ENCODE data around the gene SPX. TPM values are rescaled to one million over a fixed set of nuclear protein-coding genes. Genes with fewer than 3 reads are reported as not detected.

The SPX gene
- total and polyA plus RNA-seq, 2 of the 4 experiments (the other 2 are of a cell fraction), result under 0.01 to 0.12 TPM

- WGBS, 2 experiments (ENCODE audit: extremely low coverage in 2 of 2, insufficient read length in 1 of 2), result no CpG with 5 or more reads among the region's 2 CpGs
- ChIA-PET POLR2A (ENCODE audit: unreplicated experiment) (interaction anchor here (0.7 kb wide), 1 partner anchor 61 kb away, joined by 3 read pairs; no protein-coding TSS in a partner anchor), CTCF (no interaction called here)
- Histone ChIP-seq H4K20me1 (ENCODE audit: insufficient read depth, low read length) (peaks cover 16% of the 10 kb centered on the region; the same call in 1 of the 2 replicates), H3K18ac (ENCODE audit: low read depth, low read length) (no peak overlapping the region), H2AK9ac (replicated peaks; ENCODE audit: low read depth, low read length, poor library complexity) (no peak overlapping the region), H4K91ac (ENCODE audit: insufficient read depth, low read depth, low read length) (no peak overlapping the region), H3K27me3 (ENCODE audit: control insufficient read depth, insufficient read depth, low read length) (no peaks in the 10 kb centered on the region), H3K4me2 (ENCODE audit: low read depth, low read length) (no peak overlapping the region), H3K4me1 (ENCODE audit: control insufficient read depth, insufficient read depth, low read length) (peaks cover under 1% of the 10 kb centered on the region; the same call in 1 of the 2 replicates), H2BK15ac (ENCODE audit: low read depth, low read length) (no peak overlapping the region), H4K5ac (ENCODE audit: low read depth, low read length) (no peak overlapping the region), H3K23ac (ENCODE audit: low read depth, low read length) (no peak overlapping the region), H2AK5ac (ENCODE audit: low read depth, low read length) (no peak overlapping the region), H4K8ac (ENCODE audit: low read depth in 2 of 2, low read length in 2 of 2) (no peak overlapping the region), H3K9me1 (ENCODE audit: insufficient read depth, low read length) (peaks cover 4% of the 10 kb centered on the region; the same call in 1 of the 2 replicates), H3K27ac (ENCODE audit: insufficient read depth, low read length) (no peak overlapping the region), H2BK120ac (ENCODE audit: low read depth, low read length) (no peak overlapping the region), H3K14ac (replicated peaks; ENCODE audit: low read depth, low read length) (no peak overlapping the region), H3K9ac (ENCODE audit: low read depth, low read length) (no peak overlapping the region), H3K36me3 (ENCODE audit: control insufficient read depth, insufficient read depth, low read length) (peaks cover 10% of the 10 kb centered on the region), H2AFZ (replicated peaks; ENCODE audit: low read length, poor library complexity) (no peak overlapping the region), H3K9me3 (ENCODE audit: control insufficient read depth, insufficient read depth, low read length) (no peaks in the 10 kb centered on the region), H2BK5ac (ENCODE audit: low read depth, low read length, poor library complexity, severe bottlenecking) (no peak overlapping the region), H3K4ac (ENCODE audit: low read depth, low read length) (no peak overlapping the region), H2BK20ac (ENCODE audit: low read depth, low read length) (no peak overlapping the region), H3K4me3 (ENCODE audit: insufficient read depth, low read depth, low read length) (no peak overlapping the region), H3K79me1 (ENCODE audit: low read depth in 1 of 2, low read length in 2 of 2) (peaks cover 3 to 24% of the 10 kb centered on the region in 2 experiments; a peak in 2 of 4 replicates), H3K56ac (ENCODE audit: extremely low read depth, insufficient read depth, low read length) (no peak overlapping the region)
- BruUV-seq (replicated peaks), result no TSS peak
- in situ Hi-C loops (cut with MboI; ENCODE audit: low sequenced_read_pairs), result loop anchor here (10.0 kb wide), 1 partner anchor 137 kb away; no protein-coding TSS in a partner anchor
- dilution Hi-C loops (cut with HindIII; ENCODE audit: low sequenced_read_pairs, unreplicated experiment), result no loop called here
- DNase-seq, result no peak
- intact Hi-C loops (cut with micrococcal nuclease), result no loop called here
- TF ChIP-seq CEBPB (IDR thresholded peaks at IDR 0.05; ENCODE audit: low read depth, low read length), result no peak
- TF ChIP-seq RAD21 (IDR thresholded peaks at IDR 0.05; ENCODE audit: low read length), result no peak
- TF ChIP-seq MAZ (IDR thresholded peaks at IDR 0.05; ENCODE audit: borderline replicate concordance, low read depth, low read length), result no peak
- TF ChIP-seq MAFK (IDR thresholded peaks at IDR 0.05; ENCODE audit: low read depth, low read length), result no peak
- no peak for ATAC-seq (ENCODE audit: low read depth)
These were observed 18.2 kb upstream of the SPX start for GRCh38 chr12:21507849-21508248.
